GM04504 (cell line): ENCODE data around the gene ACKR3.

Source experiments
- DNase-seq: peaks from one replicate; pipeline ENCODE4 v3.0.0-alpha.2; 2012; ENCODE audit warnings: low read depth

ACKR3 gene

DNA sequence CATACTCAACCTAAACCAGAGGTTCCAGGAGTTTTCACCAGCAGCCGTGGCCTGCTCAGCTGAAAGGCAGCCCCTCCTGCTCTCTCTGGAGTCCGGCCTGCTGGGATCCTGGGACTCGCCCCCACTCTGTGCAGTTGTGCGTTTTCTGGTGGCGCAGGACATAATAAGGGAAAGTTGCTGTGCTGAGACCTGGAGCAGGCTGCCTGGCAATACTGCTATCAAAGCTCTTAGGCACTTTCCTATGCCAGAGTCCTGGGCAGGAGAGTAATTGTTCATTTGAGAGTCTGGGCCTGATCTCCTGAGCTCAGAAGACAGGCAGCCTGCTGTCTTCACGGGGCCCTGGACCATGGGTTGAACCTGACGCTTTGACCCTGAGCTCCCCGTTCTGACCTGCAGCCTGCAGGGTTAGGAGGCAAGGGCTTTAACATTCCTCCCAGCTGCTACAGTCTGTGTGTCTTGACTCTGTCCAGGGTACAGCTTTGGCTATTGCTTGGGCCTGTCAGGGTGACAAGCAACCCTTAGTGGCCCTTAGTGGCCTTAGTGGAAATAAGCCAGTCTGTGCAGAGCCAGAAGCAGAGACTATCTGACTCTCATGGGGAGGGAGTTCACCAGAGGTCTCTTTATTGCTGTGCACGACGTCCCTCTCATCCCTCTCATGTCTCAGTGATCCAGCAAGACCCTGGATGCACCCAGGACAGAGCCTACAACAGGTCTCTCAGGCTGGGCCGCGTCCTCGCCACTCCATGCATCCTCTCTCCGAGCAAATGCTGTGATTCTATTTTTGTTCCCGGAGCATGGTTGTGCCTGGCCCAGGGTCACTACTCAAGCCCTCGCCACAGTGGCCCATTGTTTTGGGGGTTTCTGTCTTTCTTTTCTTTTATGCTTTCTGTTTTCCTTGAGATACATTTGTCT is 60.6 kb downstream of the ACKR3 start:
- DNase-seq: no peak

DNA sequence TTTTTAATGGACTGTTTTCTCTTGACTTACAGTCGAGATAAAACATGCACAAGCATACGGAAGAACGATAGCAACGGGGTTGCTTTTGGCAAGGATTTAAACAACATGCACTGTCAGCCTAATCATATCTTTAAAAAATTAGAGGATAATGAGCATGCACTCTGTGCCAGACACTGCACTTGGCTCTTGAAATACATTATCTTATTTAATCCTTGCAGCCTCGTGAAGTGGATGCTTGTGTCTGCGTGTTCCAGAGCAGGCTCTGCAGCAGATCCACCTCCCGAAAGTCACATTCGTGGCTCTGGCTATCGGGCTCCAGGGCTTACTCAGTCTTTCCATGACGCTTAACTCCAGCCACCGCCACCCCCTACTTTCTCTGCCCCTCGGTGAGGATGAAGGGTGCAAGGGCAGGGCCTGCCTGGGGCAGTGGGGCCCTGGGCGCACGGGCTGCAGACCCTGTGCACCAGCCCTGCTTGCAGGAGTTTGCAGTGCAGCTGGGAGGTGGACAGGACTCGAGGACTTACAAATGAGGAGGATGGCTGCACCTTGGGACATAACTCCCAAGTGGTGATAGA is 61.7 kb downstream of the ACKR3 start:
- no peak for DNase-seq

- no peak for DNase-seq
These were observed 62.2 kb downstream of the ACKR3 start for GRCh38 chr2:236631856-236632291.
